ENCODE results near the gene PGGHG.

DNA sequence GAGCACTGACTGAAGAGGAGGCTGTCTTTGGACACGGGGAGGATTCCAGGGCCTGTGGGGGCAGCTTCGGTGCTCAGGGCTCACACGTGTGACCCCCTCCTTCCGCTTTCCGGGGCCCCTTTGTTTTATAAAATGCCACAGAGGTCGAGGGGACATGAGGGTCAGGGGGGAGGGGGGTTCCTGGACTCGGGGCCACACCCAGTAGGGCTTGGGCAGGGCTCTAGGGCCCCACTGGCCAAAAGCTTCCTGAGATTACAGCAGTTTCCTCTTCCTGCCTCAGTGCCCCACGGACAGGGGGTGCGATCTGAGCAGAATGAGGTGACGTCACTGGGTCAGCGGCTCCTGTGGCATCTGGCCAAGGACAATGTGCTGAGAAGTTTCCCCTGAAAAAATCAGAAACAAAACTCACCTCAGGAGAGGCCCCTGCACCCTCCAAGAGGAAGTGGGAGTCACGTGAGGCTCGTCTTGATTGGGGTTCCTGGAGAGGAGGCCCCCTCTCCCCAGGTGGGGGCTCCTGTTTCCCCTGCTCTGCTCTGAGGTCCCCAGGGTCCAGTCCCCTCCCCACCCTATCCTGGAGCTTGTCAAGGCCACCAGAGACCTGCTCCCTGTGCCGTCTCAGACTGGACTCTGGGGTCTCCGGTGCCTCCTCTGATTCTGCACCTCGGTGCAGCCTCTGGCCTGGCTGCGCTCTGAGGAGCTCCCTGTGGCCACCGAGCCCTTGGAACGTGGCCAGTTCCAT is 38.1 kb downstream of the PGGHG start:
- TF ChIP-seq, protein P1, sequence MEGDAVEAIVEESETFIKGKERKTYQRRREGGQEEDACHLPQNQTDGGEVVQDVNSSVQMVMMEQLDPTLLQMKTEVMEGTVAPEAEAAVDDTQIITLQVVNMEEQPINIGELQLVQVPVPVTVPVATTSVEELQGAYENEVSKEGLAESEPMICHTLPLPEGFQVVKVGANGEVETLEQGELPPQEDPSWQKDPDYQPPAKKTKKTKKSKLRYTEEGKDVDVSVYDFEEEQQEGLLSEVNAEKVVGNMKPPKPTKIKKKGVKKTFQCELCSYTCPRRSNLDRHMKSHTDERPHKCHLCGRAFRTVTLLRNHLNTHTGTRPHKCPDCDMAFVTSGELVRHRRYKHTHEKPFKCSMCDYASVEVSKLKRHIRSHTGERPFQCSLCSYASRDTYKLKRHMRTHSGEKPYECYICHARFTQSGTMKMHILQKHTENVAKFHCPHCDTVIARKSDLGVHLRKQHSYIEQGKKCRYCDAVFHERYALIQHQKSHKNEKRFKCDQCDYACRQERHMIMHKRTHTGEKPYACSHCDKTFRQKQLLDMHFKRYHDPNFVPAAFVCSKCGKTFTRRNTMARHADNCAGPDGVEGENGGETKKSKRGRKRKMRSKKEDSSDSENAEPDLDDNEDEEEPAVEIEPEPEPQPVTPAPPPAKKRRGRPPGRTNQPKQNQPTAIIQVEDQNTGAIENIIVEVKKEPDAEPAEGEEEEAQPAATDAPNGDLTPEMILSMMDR (conservative IDR thresholded peaks at IDR 0.05; ENCODE audit: low read depth, low read length) = no peak
- TF ChIP-seq EZH2phosphoT487 (IDR thresholded peaks at IDR 0.05; ENCODE audit: borderline replicate concordance, low read length) = no peak

All from PC-3 (cell line).